HG03442 (cell line): ENCODE results near the gene NAA25.
"Not testable (repeated sequence)": the region's sequence is repeated elsewhere in the genome, so short reads cannot be mapped to it uniquely, and the experiment has no call there.

ENCODE experiments used
- ATAC-seq: cut with Tn5 transposase; IDR thresholded peaks from one replicate; pipeline ENCODE4 v1.9.1; 2021; ENCODE audit warnings: mild to moderate bottlenecking, moderate library complexity; ENCODE audit not compliant: unreplicated experiment

Gene NAA25

GRCh38 chr12:112011685-112012084 is 96.9 kb downstream of the NAA25 start:
- ATAC-seq, result no peak

DNA sequence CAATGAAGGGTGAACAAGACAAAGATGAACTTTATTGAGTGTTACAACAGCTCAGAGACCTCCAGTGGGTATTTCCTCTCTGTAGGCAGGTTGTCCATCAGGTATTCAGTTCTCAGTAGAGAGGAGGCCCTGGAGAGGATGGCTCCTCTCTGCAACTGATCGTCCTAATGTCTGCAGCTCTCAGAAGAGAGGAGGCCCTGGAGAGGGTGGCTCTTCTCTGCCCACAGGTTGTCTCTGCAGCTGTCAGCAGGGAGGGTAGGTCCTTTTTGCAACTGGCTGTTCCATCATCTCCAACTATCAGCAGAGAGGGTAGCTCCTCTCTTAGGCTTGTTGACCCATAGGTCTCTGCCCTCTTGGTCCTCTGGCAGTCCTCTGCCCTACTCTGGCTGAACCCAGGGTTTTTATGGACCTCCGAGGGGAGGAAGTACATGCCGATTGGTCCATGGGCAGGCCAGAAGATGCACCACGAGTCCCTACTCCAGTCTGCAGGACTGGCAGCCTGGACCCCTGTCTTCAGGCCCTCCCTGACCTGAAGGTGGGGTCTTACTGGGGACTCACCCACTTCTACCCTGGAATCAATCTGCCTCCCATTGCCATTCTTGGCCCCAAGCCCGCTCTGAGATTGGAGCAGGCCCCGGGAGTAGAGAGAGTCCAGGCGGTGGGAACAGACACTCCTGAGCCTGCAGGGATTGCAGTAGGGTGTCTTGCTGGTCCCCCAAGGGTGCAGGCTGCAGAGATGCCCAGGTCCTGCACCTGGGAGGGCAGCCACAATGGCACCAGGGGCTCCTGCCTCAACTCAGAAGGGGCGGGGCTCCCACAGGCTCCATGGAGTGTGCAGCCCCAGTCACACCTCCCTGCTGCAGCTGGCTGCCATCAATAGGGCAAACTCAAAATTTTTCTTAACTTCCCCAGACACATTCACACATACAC is 97.9 kb downstream of the NAA25 start:
- no peak for ATAC-seq

- ATAC-seq, result not testable (repeated sequence)
Observed at GRCh38 chr12:112009596-112009995, 99.0 kb downstream of the NAA25 start.

DNA sequence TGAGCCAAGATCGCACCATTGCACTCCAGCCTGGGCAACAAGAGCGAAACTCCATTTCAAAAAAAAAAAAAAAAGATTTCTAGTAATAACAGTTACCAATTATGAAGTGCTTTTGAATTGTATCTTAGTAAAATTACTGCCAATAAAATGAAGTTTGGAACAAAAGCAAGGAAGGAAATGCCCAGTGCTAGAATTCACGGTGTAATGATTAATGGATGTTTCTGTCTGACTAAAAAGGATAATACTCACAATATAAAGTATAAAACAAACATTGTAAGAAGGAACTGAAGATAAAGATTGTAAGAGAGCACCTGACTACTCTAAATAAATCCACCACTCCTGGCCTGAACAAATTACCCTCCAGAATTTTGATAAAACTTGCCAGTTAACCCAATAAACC is 99.7 kb downstream of the NAA25 start:
- no peak for ATAC-seq

GRCh38 chr12:112007945-112008344 is 100.6 kb downstream of the NAA25 start:
- no peak for ATAC-seq

DNA sequence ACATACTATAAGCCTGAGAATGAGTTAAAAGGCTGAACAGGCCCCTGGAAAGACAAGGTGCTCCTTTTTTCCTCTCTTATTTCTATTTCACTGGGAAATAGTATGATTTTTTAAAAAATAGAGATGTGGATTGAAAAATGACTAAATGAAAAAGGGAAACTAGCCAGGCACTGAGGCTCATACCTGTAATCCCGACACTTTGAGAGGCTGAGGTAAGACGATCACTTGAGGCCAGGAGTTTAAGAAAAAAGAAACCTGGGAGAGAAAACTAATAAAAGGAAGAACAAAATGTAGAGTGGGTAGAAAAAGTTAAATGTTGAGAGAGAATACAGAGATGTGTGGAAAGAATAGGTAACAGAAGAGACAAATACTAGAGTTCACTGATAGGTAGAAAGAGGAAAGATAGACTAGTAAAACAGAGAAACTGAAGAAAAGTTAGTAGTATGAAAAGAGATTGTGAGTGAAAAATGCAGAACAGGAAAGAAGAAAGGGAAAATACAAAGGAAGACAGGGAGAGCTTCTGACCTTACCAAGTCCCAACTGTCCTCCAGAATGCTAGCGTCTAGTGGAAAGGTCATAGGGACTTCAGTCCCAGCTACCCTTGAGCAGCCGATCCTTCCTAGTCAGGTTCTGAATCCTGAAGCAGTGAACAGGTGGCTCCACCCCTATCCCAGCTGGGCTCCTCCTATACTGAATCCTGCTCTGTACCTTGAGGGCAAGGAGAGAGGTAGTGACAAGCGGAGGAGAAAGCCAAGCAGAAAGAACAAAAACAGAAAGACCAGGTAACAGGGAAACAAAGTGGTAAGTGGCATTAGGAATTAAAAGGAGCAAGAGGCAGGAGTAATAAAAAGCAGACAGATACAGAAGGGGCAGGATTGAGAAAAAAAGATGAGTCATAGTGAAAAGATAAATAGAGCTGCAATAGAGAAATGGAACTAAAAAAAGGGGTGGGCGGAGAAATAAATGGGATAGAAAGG is 102.9 kb downstream of the NAA25 start:
- ATAC-seq, result no peak

DNA sequence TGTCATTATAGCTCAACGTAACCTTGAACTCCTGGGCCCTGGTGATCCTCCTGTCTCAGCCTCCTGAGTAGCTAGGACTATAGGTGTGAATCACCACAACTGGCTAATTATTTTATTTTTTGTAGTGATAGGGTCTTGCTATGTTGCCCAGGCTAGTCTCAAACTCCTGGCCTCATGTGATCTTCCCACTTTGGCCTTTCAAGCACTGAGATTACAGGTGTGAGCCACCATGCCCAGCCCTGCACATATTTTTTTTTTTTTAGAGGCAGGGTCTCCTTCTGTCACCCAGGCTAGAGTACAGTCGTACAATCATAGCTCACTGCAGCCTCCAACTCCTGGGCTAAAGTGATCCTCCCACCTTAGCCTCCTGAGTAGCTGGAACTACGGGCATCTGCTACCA is 104.5 kb downstream of the NAA25 start:
- ATAC-seq, result no peak

GRCh38 chr12:112001576-112001975 is 107.0 kb downstream of the NAA25 start:
- no peak for ATAC-seq

GRCh38 chr12:112000820-112001219 is 107.8 kb downstream of the NAA25 start:
- no peak for ATAC-seq

GRCh38 chr12:111999129-111999528 is 109.5 kb downstream of the NAA25 start:
- not testable (repeated sequence) for ATAC-seq

- no peak for ATAC-seq
Observed at GRCh38 chr12:111998015-111998414, 110.6 kb downstream of the NAA25 start.

GRCh38 chr12:111997300-111997699 is 111.3 kb downstream of the NAA25 start:
- no peak for ATAC-seq

DNA sequence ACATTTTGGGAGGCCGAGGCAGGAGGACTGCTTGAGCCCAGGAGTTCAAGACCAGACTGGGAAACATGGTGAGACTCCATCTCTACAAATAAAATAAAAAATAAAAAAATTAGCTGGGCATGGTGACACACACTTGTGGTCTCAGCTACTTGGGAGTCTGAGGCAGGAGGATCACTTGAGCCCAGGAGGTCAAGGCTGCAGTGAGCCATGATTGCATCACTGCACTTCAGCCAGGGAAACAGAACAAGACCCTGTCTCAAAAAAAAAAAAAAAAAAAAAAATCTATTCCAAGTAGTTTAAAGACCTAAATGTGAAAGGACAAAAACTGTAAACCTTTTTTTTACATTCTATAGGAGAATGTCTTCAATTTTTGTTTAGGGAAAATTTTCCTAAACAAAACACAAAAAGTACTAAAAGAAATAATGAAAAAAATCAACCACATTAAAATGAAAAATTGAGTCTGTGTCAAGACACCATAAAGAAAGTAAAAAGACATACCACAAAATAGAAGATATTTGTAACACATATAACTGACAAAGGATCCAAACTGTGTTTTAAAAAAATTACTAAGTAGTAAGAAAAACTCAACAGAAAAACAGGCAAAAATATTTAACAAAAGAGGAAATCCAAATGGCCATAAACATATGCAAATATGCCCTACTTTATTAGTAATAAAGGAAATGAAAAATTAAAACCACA is 112.7 kb downstream of the NAA25 start:
- no peak for ATAC-seq

DNA sequence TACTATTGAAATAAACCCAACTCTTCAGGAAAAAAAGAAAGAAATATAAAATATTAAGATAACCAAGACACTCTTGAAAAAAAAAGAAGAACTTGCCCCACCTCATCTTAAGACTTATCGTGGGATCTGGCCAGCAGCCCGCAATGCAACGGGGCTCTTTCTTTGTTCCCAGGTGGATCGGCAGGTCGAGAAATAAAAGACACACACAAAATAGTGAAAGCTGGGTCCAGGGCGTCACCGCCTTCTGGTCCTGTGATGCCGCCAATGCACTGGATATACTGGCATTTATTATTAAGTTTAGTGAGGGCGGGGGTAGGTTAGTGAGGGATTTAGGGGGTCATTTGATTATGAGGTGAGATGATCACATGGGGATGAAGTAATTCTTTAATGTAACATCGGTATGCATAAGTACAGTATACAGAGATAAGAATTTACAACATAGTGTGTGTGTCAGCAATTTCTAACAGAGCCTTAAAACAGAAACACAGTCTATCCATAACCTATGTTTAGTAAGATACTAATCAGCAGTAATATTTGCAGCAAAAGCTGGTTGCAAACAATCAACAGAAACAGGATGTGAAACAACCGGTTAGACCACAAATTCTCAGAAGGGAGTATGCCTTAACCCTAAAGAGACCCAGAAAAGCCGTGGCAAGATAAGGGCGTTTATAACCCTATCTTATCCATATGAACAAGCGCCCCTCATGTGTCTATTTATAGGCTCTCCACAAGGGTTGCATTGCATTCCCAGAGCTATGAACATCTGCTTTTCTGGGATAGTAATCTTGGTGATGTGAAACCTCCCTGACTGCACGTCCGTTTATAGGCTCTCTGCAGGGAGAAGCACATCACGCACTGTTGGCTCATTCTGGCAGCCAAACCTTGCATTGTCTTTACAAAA is 114.1 kb downstream of the NAA25 start:
- ATAC-seq, result not testable (repeated sequence)

DNA sequence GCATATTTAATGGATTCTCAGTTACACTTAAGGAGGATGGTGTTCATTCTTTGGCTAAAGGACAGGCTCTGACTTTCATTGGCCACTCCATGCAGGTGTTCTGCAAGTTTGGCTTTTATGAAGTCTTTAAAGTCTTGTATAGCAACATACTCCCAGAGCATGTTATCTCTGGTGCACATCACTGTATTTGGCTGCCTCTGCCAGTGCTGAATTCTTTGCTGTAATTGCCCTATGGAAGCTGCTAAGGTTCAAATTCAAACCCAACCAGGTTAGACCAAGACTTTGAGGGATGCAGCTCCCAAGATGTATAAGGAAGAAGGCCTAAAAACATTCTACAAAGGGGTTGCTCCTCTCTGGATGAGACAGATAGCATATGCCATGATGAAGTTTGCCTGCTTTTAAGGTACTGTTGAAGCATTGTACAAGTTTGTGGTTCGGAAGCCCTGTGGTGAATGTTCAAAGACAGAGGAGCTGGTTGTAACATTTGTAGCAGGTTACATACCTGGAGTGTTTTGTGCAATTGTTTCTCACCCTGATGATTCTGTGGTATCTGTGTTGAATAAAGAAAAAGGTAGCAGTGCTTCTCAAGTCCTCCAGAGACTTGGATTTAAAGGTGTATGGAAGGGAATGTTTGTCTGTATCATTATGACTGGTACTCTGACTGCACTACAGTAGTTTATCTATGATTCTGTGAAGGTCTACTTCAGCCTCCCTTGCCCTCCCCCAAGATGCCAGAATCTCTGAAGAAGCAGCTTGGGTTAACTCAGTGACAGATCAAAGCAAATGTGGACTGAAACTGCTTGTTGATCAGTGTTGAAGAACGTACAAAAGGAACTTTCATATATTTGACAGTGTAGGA is 115.1 kb downstream of the NAA25 start:
- no peak for ATAC-seq

- no peak for ATAC-seq
Observed at GRCh38 chr12:111992464-111992863, 116.1 kb downstream of the NAA25 start.

DNA sequence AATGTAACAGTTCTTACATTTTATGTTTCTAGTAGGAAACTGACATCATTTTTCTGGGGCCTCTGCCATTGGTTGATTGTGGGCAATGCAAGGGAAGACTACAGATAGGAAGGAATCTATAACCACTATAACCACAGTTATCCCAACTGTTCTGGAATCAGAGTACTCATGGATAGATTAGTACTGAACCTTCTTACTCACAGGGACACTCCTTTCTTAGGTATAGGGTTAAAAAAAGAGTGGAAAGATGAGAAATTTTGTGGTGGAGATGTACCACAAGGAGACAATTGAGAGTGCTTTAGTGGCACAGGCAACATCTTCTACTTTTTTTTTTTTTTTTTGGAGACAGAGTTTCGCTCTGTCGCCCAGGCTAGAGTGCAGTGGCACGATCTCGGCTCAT is 116.6 kb downstream of the NAA25 start:
- no peak for ATAC-seq

DNA sequence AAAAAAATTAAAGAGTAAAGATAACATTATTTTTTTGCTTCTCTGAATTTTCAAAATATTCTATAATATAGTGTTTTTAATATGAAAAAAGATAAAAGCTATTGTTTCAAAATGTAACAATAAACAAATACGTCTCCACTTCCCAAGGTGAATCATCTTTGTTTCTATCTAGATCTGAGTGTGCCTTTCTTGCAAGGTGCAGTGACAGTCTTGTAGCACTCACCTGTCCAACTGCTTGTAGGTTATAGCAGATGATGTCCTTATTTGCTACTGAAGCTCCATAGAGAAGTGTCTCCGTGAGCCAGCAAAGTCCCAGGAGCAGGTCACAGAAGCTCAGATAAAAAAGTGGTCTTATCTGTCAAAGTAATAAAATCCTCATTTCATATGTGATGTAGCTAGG is 117.0 kb downstream of the NAA25 start:
- ATAC-seq, result no peak

DNA sequence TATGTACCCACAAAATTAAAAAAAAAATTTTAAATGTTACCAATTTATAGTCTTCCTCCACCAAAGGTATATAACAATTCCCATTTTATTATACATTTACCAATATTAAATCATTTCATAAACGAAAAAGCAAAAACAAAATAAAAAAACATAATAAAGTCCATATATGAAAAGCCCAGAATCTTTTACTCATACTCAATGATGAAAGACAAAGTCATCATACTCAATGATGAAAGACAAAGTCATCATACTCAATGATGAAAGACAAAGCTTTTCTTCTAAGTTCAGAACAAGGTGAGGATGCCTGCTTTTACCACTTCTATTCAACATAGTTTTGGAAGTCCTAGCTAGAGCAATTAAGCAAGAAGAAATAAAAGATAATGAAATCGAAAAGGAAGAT is 123.8 kb downstream of the NAA25 start:
- ATAC-seq, result no peak
